GM19324 (cell line): ENCODE results near the gene OR2J3.
"Not testable (repeated sequence)": the region's sequence is repeated elsewhere in the genome, so short reads cannot be mapped to it uniquely, and the experiment has no call there.

Experiments used
- ATAC-seq: cut with Tn5 transposase; IDR thresholded peaks from one replicate; pipeline ENCODE4 v1.9.1; 2021; ENCODE audit warnings: mild to moderate bottlenecking, moderate library complexity; ENCODE audit not compliant: unreplicated experiment, low FRiP score

Gene OR2J3

GRCh38 chr6:29159922-29160321 lies 52.1 kb downstream of the OR2J3 start:
- not testable (repeated sequence) for ATAC-seq
